GM12878 (cell line): ENCODE results near the gene SRSF8. TPM values are rescaled to one million over a fixed set of nuclear protein-coding genes. Genes with fewer than 3 reads are reported as not detected.

ENCODE experiments used
- ATAC-seq: fragments of 200-7000 bp; cut with Tn5 transposase; 3 replicates; pipeline ENCODE4 v1.9.1; 2020; ENCODE audit warnings: mild to moderate bottlenecking, moderate library complexity
- BruUV-seq: library from RNA; stranded (reverse); fragments of 400-500 nt; replicated peaks from 2 replicates; lab custom pipeline; 2021; lab: Mats Ljungman, UMichigan
- CTCF ChIA-PET: fragments of 300-600 bp; sonication (Branson Sonifier 250); formaldehyde crosslinking; extraction: SDS; loops from one replicate; lab custom pipeline; 2021; ENCODE audit warnings: inconsistent platforms; lab: Yijun Ruan, JAX
- POLR2A ChIA-PET: fragments of 350-600 bp; formaldehyde crosslinking; extraction: SDS; loops from one replicate; lab custom pipeline; 2021; ENCODE audit warnings: inconsistent platforms; lab: Charles Lee
- RAD21 ChIA-PET: fragments of 300-600 bp; sonication (Branson Sonifier 250); formaldehyde crosslinking; loops from one replicate; lab custom pipeline; 2023; ENCODE audit warnings: antibody characterized with exemption; ENCODE audit not compliant: unreplicated experiment; lab: Charles Lee
- SMC1A ChIA-PET: fragments of 300-600 bp; sonication (Branson Sonifier 250); formaldehyde crosslinking; loops from one replicate; lab custom pipeline; 2023; ENCODE audit not compliant: unreplicated experiment, uncharacterized antibody; lab: Charles Lee
- DNase-seq: peaks from one replicate; pipeline ENCODE4 v3.0.0-alpha.2; 2011; ENCODE audit warnings: low read depth, low spot score
- FAIRE-seq: peaks from 3 replicates; lab custom pipeline; 2011; peaks lifted over from hg19 to GRCh38; lab: Jason Lieb, UNC
- H2AFZ ChIP-seq: 2 replicates; pipeline ENCODE4 v1.6.0; 2011; ENCODE audit warnings: low read depth, low read length, control low read depth; ENCODE audit not compliant: control insufficient read depth
- H3K27ac ChIP-seq: 2 replicates; pipeline ENCODE4 v1.5.1; 2011; ENCODE audit warnings: control low read depth; ENCODE audit not compliant: control insufficient read depth, insufficient read depth
- H3K27me3 ChIP-seq, 2 experiments: replicated peaks in 1 of 2; 2 replicates each; pipeline versions ENCODE4 v1.6.0 to v1.6.1; 2011; ENCODE audit warnings: low read length in 1 of 2; ENCODE audit not compliant: control insufficient read depth in 2 of 2, insufficient read depth in 2 of 2
- H3K36me3 ChIP-seq, 2 experiments: 2 replicates each; pipeline ENCODE4 v1.5.1; 2011; ENCODE audit warnings: low read length in 1 of 2; ENCODE audit not compliant: control insufficient read depth in 2 of 2, insufficient read depth in 2 of 2
- H3K4me1 ChIP-seq: 2 replicates; pipeline ENCODE4 v1.6.1; 2011; ENCODE audit warnings: mild to moderate bottlenecking, low read length, moderate library complexity, mixed read lengths; ENCODE audit not compliant: control insufficient read depth, insufficient read depth
- H3K4me2 ChIP-seq: 2 replicates; pipeline ENCODE4 v1.6.0; 2011; ENCODE audit warnings: control low read depth; ENCODE audit not compliant: control insufficient read depth, insufficient read depth
- H3K4me3 ChIP-seq: fragments of 200-600 bp; sonication (generic); 2 replicates; pipeline ENCODE4 v1.5.1; 2016
- H3K79me2 ChIP-seq: 2 replicates; pipeline ENCODE4 v1.6.0; 2011; ENCODE audit warnings: low read length; ENCODE audit not compliant: control insufficient read depth, insufficient read depth
- H3K9ac ChIP-seq: 2 replicates; pipeline ENCODE4 v1.8.0; 2011; ENCODE audit warnings: low read length, control low read depth, mixed read lengths; ENCODE audit not compliant: control insufficient read depth, insufficient read depth
- H3K9me3 ChIP-seq: replicated peaks from 3 replicates; pipeline ENCODE4 v1.5.1; 2011; ENCODE audit warnings: mild to moderate bottlenecking, low read length; ENCODE audit not compliant: control insufficient read depth, insufficient read depth
- H4K20me1 ChIP-seq: 2 replicates; pipeline ENCODE4 v1.6.0; 2011; ENCODE audit not compliant: control insufficient read depth, insufficient read depth
- BACH1 ChIP-seq: fragments of 450-650 bp; IDR thresholded peaks from 2 replicates; pipeline ENCODE4 v1.6.1; 2017; ENCODE audit warnings: mild to moderate bottlenecking, borderline replicate concordance
- NFYA ChIP-seq: IDR thresholded peaks from 2 replicates; pipeline ENCODE4 v1.6.1; 2011; ENCODE audit warnings: low read depth, mild to moderate bottlenecking, low read length, improper control_type of control experiment, borderline replicate concordance
- NR2C1 ChIP-seq: fragments of 450-650 bp; IDR thresholded peaks from 2 replicates; pipeline ENCODE4 v1.6.1; 2017; ENCODE audit warnings: antibody characterized with exemption, mild to moderate bottlenecking, moderate library complexity
- PML ChIP-seq: IDR thresholded peaks from 2 replicates; pipeline ENCODE4 v1.6.1; 2012; ENCODE audit warnings: low read length, inconsistent platforms
- POLR2A ChIP-seq: IDR thresholded peaks from 2 replicates; pipeline ENCODE4 v1.6.1; 2011; ENCODE audit warnings: low read depth, mild to moderate bottlenecking, low read length
- POLR2AphosphoS5 ChIP-seq: IDR thresholded peaks from 2 replicates; pipeline ENCODE4 v1.6.1; 2011; ENCODE audit warnings: mild to moderate bottlenecking, low read length, inconsistent platforms
- POU2F2 ChIP-seq: IDR thresholded peaks from 3 replicates; pipeline ENCODE4 v1.6.1; 2011; ENCODE audit warnings: low read depth, mild to moderate bottlenecking, low read length, borderline replicate concordance
- PRDM15 ChIP-seq: fragments of 450-650 bp; formaldehyde crosslinking; IDR thresholded peaks from 2 replicates; pipeline ENCODE4 v1.4.0; 2020; ENCODE audit warnings: mild to moderate bottlenecking, moderate library complexity
- RFX5 ChIP-seq: IDR thresholded peaks from 2 replicates; pipeline ENCODE4 v1.6.1; 2011; ENCODE audit warnings: low read depth, low read length, improper control_type of control experiment
- SMARCA5 ChIP-seq: fragments of 450-650 bp; IDR thresholded peaks from 2 replicates; pipeline ENCODE4 v1.6.1; 2017; ENCODE audit warnings: mild to moderate bottlenecking
- SPI1 ChIP-seq: IDR thresholded peaks from 2 replicates; pipeline ENCODE4 v1.6.1; 2011; ENCODE audit warnings: low read depth, mild to moderate bottlenecking, low read length, moderate library complexity, borderline replicate concordance; ENCODE audit not compliant: insufficient read depth
- ZSCAN29 ChIP-seq: fragments of 450-650 bp; IDR thresholded peaks from 2 replicates; pipeline ENCODE4 v1.6.1; 2017; ENCODE audit warnings: mild to moderate bottlenecking, moderate library complexity
- WGBS: methylation state at CpG from one replicate; pipeline ENCODE4 v1.1.6; 2016; ENCODE audit warnings: low lambda C conversion rate; ENCODE audit not compliant: insufficient replicate concordance, insufficient coverage; ENCODE audit errors: missing lambda C conversion rate; 5-methylcytosine and 5-hydroxymethylcytosine counted together
- in situ Hi-C: fragments of 300-500 bp; cut with MboI; formaldehyde crosslinking; loops from 9 replicates; pipeline ENCODE4 v1.14.3; 2018; ENCODE audit warnings: mixed read lengths
- intact Hi-C: fragments of 100-400 bp; cut with micrococcal nuclease; formaldehyde crosslinking; loops from one replicate; pipeline ENCODE4 v1.14.2; 2022; ENCODE audit not compliant: unreplicated experiment
- polyA plus RNA-seq, 11 experiments: library from polyadenylated mRNA; depleted of rRNA in 4 of 11; unstranded in 6 of 11; stranded (reverse) in 5 of 11; fragments of >200 nt; fragmentation: Nextera tagmentation in 4 of 11; fragmentation: Illumina TruSeq in 1 of 11; extraction: Ambion mirVana in 4 of 11; extraction: Trizol in 1 of 11; gene quantifications; 1 replicate in 1 of 11; 2 replicates in 10 of 11; pipeline versions ENCODE4 v1.2.1 to v1.2.3, GENCODE V29; 2011 to 2016; ENCODE audit warnings: inconsistent platforms in 2 of 11, missing spikeins in 2 of 11, low read depth in 1 of 11
- total RNA-seq, 4 experiments: library from RNA; depleted of rRNA in 3 of 4; stranded (reverse); fragments of >200 nt in 3 of 4; fragmentation: Illumina TruSeq in 1 of 4; extraction: Trizol in 1 of 4; gene quantifications; 2 replicates each; pipeline versions ENCODE4 v1.2.1 to v1.2.3, GENCODE V29; 2013 to 2021

Gene SRSF8
- total and polyA plus RNA-seq, 10 of the 15 experiments (the other 5 are each of a cell fraction or from before 2014, with no cell fraction given) = 14.2 to 43.1 (median 27.1) TPM

GRCh38 chr11:95067841-95068219 is 1.1 kb downstream of the SRSF8 start:
- RAD21 ChIA-PET = interaction anchor here (0.7 to 11.8 kb wide), 15 partner anchors 8 to 648 kb away, joined by 3 to 244 read pairs (median 8); partner anchors contain the start of genes CWC15, ENDOD1, KDM4D and SESN3
- FAIRE-seq = no peak
- Histone ChIP-seq H3K9ac (peak overlapping the region; percentile 81), H3K36me3 (0 out of 4 replicates have a peak, but pooled peaks cover 0 to 4% of the 10 kb centered on the region in 2 experiments), H4K20me1 (no peaks in the 10 kb centered on the region), H3K4me2 (peak overlapping the region; percentile 64), H3K27me3 (no peaks in the 10 kb centered on the region), H3K4me3 (peak overlapping the region; percentile 99), H3K9me3 (no peaks in the 10 kb centered on the region), H2AFZ (peak overlapping the region; percentile 87), H3K27ac (peak overlapping the region; percentile 75), H3K4me1 (0 out of 2 replicates have a peak, but pooled peaks cover 3% of the 10 kb centered on the region), H3K79me2 (peaks cover 28% of the 10 kb centered on the region)
- intact Hi-C loops = loop anchor here (1.0 to 10.0 kb wide), 5 partner anchors 21 to 694 kb away; partner anchors contain the start of gene ENDOD1
- SMC1A ChIA-PET = interaction anchor here (0.6 to 14.9 kb wide), 14 partner anchors 11 to 722 kb away, joined by 3 to 315 read pairs (median 6); partner anchors contain the start of genes CEP57, CWC15, ENDOD1 and KDM4D
- peak; percentile 2 for ATAC-seq
- TF ChIP-seq POLR2AphosphoS5 = peak; percentile 8; the same call in 1 of the 2 replicates
- no peak for TF ChIP-seq NFYA
- TF ChIP-seq PML = peak; percentile 6; the same call in 1 of the 2 replicates
- no peak for DNase-seq
- POLR2A ChIA-PET = interaction anchor here (0.6 to 11.1 kb wide), 16 partner anchors 11 to 722 kb away, joined by 3 to 139 read pairs (median 6); partner anchors contain the start of genes CEP57, CWC15, ENDOD1 and FAM76B
- no TSS peak for BruUV-seq
- CTCF ChIA-PET = interaction anchor here (0.6 to 14.4 kb wide), 19 partner anchors 12 to 1309 kb away, joined by 3 to 459 read pairs (median 5); partner anchors contain the start of genes CEP57, ENDOD1, MAML2 and SESN3
- in situ Hi-C loops = no loop called here
- WGBS = 3% methylated on average over 16 of the region's 16 CpGs

GRCh38 chr11:95068549-95068948 is 1.8 kb downstream of the SRSF8 start:
- Histone ChIP-seq H2AFZ (0 out of 2 replicates have a peak overlapping the region, but pooled peaks have one; percentile 16), H3K79me2 (peaks cover 28% of the 10 kb centered on the region), H3K27ac (peak overlapping the region; percentile 75), H3K36me3 (0 out of 4 replicates have a peak, but pooled peaks cover 0 to 4% of the 10 kb centered on the region in 2 experiments), H3K4me1 (0 out of 2 replicates have a peak, but pooled peaks cover 3% of the 10 kb centered on the region), H4K20me1 (no peaks in the 10 kb centered on the region), H3K9me3 (no peaks in the 10 kb centered on the region), H3K4me2 (peak overlapping the region; percentile 64), H3K9ac (peak overlapping the region; percentile 81), H3K4me3 (peak overlapping the region; percentile 99), H3K27me3 (no peaks in the 10 kb centered on the region)
- CTCF ChIA-PET = interaction anchor here (0.7 to 14.4 kb wide), 18 partner anchors 9 to 1330 kb away, joined by 3 to 459 read pairs (median 6); partner anchors contain the start of genes ENDOD1 and SESN3
- in situ Hi-C loops (no loop called here), intact Hi-C loops (loop anchor here (1.0 to 10.0 kb wide), 5 partner anchors 21 to 694 kb away; partner anchors contain the start of gene ENDOD1)
- DNase-seq = peak; percentile 88
- no TSS peak for BruUV-seq
- RAD21 ChIA-PET = interaction anchor here (0.6 to 11.8 kb wide), 15 partner anchors 9 to 722 kb away, joined by 3 to 244 read pairs (median 8); partner anchors contain the start of genes CEP57, CWC15, ENDOD1 and FAM76B
- POLR2A ChIA-PET = interaction anchor here (1.0 to 11.1 kb wide), 12 partner anchors 12 to 722 kb away, joined by 3 to 139 read pairs (median 7); partner anchors contain the start of genes CEP57, CWC15, ENDOD1 and FAM76B
- peak; percentile 84 for FAIRE-seq
- SMC1A ChIA-PET = interaction anchor here (1.0 to 14.9 kb wide), 15 partner anchors 12 to 722 kb away, joined by 3 to 315 read pairs (median 5); partner anchors contain the start of genes CEP57, CWC15, ENDOD1 and KDM4D
- peak; percentile 84 for ATAC-seq
- WGBS = 0% methylated on average over 5 of the region's 5 CpGs
- TF ChIP-seq POU2F2 = peak; percentile 74; the same call in 1 of the 3 replicates
- no peak for TF ChIP-seq PRDM15 (CRISPR knock-in tag)
- no peak for TF ChIP-seq RFX5
- 0 out of 2 replicates have a peak, but pooled peaks have one; percentile 44 for TF ChIP-seq SPI1
- TF ChIP-seq NR2C1 = no peak
- peak; percentile 81 for TF ChIP-seq POLR2A
- peak; percentile 48; the same call in 1 of the 2 replicates for TF ChIP-seq SMARCA5
- TF ChIP-seq ZSCAN29 = no peak
- TF ChIP-seq BACH1 = 0 out of 2 replicates have a peak, but pooled peaks have one; percentile 24
